CD4-positive, alpha-beta T cell treated with Interleukin-15 for 1 hour (primary cell): ENCODE results near the gene AGBL3.
A peak's percentile ranks its signal among the peaks of the same experiment; 100 is the strongest.

Experiments used
- DNase-seq: peaks from one replicate; pipeline ENCODE4 v3.0.0-alpha.2; 2020

The AGBL3 gene

GRCh38 chr7:135150072-135150782, 163.9 kb downstream of the AGBL3 start:
- DNase-seq = no peak

GRCh38 chr7:135151132-135151531, 164.8 kb downstream of the AGBL3 start:
- no peak for DNase-seq

GRCh38 chr7:135151533-135151932, 165.2 kb downstream of the AGBL3 start:
- peak; percentile 67 for DNase-seq

GRCh38 chr7:135152442-135152841, 166.1 kb downstream of the AGBL3 start:
- DNase-seq = no peak

GRCh38 chr7:135154734-135155133, 168.4 kb downstream of the AGBL3 start:
- DNase-seq = no peak

GRCh38 chr7:135156290-135156689, 170.0 kb downstream of the AGBL3 start:
- no peak for DNase-seq

- DNase-seq = no peak
Observed at GRCh38 chr7:135158141-135158655, 171.9 kb downstream of the AGBL3 start.

GRCh38 chr7:135158874-135159273, 172.6 kb downstream of the AGBL3 start:
- DNase-seq = no peak

GRCh38 chr7:135159359-135160085, 173.2 kb downstream of the AGBL3 start:
- DNase-seq = no peak

GRCh38 chr7:135160098-135160857, 174.0 kb downstream of the AGBL3 start:
- DNase-seq = no peak

GRCh38 chr7:135160858-135161653, 174.7 kb downstream of the AGBL3 start:
- DNase-seq = no peak

- no peak for DNase-seq
Observed at GRCh38 chr7:135161669-135162068, 175.4 kb downstream of the AGBL3 start.

- DNase-seq = no peak
Observed at GRCh38 chr7:135162382-135163001, 176.2 kb downstream of the AGBL3 start.

- DNase-seq = no peak
Observed at GRCh38 chr7:135164357-135165061, 178.2 kb downstream of the AGBL3 start.

- no peak for DNase-seq
Observed at GRCh38 chr7:135165862-135166261, 179.6 kb downstream of the AGBL3 start.

GRCh38 chr7:135166338-135166990, 180.2 kb downstream of the AGBL3 start:
- no peak for DNase-seq

- DNase-seq = no peak
Observed at GRCh38 chr7:135167365-135167917, 181.1 kb downstream of the AGBL3 start.

- peak; percentile 52 for DNase-seq
Observed at GRCh38 chr7:135168001-135168400, 181.7 kb downstream of the AGBL3 start.

- DNase-seq = no peak
Observed at GRCh38 chr7:135168489-135169140, 182.3 kb downstream of the AGBL3 start.
